T-helper 2 cell (primary cell): ENCODE measurements around the gene BTBD9.

Experiments used
- DNase-seq, 5 experiments: peaks; one replicate each; pipeline versions ENCODE4 v3.0.0 to v3.0.0-alpha.2; 2012 to 2022

The BTBD9 gene

DNA sequence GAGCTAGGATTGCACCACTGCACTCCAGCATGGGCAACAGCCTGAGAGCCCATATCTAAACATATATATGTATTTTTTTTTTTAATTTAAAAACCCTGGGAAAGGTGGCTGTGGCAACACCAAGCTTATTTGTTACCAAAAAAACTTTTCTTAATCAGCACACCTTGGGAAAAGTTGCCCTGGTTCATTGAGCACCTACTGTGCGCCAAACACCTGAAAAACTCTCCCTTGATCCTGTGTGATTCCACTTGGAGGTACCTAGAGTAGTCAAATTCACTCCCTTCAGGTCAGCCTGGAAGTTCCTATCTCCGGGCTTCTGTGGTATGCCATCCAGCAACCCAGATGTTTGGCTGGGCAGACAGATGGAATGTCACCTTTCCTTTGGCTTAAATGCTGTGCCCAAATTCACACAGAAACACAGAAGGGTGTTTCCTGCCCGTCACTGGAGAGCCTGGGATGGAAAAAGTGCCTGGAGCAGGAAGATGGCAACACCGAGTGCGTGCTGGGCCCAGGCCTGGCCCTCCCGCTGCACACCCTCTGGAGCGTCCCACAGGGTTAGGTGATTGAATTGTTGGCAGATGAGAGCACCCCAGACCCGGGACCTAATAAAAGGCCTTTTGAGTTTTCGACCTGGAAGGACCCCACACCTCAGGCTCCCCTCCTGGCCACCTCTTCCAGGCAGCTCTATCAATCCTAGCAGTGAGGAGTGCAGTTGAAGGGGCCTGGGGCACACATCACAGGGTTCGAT lies 482.7 kb downstream of the BTBD9 start:
- no peak for DNase-seq

- no peak for DNase-seq
Observed at GRCh38 chr6:38155621-38156204, 484.0 kb downstream of the BTBD9 start.

GRCh38 chr6:38155144-38155543 lies 484.6 kb downstream of the BTBD9 start:
- no peak for DNase-seq

DNA sequence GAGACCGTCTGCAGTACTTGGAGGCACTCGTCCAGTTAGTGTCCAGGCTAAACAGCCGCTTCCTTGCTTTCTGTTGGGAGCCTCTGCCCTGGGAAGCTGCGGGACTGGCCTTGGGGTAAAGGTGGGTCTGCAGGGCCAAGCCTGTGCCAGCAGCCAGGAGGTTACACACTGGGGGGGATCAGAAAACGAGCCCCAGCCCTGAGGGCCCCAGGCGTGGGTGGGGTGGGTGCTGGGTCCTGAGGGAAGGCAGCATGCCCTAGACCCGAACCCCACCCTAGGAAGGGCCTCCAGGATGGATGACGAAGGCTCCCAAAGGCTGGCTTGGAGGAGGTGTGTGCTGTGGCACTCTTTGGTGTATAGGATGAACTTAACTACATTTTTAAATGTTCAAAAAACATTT lies 485.0 kb downstream of the BTBD9 start:
- DNase-seq: no peak

DNA sequence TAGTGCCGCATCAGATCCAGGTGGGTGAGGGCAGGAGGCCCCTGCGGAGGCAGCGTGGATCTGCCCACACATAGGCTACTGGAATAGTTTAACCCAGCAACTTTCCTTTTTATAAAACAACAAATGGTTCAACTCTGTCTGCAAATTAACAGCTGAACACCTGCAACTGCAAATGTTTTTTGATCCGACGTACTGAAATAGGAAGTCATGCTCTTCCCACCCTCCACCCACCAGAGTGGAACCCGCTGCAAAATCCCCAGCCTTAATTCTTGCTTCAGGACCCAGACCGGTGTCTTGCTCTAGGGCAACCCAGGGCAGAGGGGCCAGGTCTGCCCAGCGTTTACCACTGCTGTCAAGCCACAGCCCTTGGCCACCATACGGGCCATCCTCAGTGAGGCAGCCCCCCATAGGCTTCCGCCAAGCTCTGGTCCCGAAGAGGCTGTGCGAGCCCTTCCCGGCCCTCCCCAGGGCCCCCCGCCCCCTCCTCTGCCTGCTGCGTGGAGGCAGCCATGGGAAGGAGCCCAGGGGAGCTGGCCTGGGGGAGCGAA lies 485.9 kb downstream of the BTBD9 start:
- DNase-seq: no peak

GRCh38 chr6:38153076-38153797 lies 486.5 kb downstream of the BTBD9 start:
- DNase-seq: no peak

GRCh38 chr6:38152620-38153019 lies 487.1 kb downstream of the BTBD9 start:
- DNase-seq: no peak

DNA sequence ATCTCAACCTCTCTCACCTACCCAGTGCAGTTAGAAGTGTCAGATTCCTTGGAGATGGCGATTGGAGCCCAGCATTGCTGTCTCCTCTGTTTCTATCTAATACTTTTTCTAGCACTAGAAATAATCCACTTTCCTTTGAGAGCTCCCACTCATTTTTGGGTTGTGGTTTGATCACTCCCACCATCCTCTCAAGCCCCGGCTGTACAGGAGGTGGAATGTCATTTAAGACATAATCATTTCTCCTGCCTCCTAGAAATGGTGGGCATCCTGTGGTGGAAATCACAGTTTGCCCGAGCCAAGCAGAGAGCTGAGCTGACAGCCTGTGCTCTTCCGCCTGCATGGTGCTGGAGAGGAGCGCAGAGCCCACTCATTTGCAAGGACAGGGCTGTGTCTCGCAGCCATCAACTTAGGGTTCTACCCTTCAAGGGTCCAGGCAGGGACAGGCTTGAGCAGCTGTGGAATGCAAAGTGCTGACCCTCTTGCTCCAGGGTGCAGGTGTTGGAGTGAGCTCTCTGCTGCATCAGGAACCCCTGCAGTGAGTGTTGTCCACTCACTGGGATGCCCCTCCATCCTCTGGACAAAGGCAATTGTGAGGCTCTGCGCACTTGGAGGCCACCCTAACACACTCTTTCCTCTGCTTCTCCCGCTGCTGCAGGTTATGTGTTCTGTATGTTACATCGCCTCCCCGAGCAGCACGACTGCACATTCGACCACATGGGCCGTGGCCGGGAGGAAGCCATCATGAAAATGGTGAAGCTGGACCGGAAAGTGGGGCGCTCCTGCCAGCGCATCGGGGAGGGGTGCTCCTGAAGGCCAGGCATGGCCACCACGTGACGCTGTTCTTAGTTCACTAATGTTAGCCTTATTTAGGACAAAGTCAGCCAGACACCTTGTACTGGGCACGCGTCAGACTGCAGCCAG lies 487.9 kb downstream of the BTBD9 start:
- no peak for DNase-seq

DNA sequence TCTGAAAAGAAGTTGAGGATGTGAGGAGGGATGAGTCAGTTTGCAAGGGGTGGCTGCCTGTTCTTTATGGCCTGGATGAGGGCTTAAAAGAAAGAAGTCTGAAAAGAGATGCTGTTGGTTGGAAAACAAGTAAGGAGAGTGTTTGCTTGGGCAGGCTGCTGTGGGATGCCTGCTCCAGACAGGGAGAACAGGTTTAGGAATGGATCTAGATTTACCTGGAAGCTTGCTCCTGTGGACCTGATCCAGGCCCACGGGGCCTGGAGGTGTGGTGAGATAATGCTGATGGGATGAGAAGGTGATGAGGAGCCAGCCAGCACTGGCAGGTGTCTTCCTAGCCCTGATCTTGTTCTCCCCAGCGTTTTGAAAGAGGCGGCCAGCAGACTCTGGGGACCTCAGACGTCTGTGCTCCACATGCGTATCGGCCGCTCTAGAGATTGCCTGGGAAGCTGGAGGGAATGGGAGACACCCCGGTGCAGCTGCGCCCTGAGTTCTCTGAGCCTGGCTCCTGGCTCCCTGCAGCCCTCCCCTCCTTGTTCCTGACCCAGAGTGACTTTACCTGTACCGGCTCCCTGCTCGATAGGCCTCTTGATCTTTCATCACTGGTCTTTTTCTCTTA lies 488.9 kb downstream of the BTBD9 start:
- no peak for DNase-seq

DNA sequence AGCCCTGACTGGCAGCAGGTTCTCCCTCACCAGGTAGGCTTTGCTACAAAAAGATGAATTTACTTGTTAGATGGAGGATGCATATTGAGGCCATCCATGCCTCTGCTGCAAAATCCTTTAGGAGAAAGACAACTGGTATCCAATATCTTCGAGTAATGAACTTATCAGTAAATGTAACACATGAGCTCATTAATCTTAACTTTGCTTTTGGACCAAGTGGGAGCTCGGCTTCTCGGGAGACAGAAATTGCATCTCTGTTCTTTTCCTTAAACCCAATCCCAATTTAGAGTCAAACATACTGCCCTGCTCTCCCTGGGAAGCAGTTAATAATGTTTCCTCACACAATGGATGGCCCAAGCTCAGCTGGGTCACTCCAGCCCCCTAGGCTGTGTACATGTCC lies 489.7 kb downstream of the BTBD9 start:
- DNase-seq: no peak

- no peak for DNase-seq
Observed at GRCh38 chr6:38149531-38149930, 490.2 kb downstream of the BTBD9 start.

- no peak for DNase-seq
Observed at GRCh38 chr6:38148606-38149005, 491.1 kb downstream of the BTBD9 start.

- DNase-seq: no peak
Observed at GRCh38 chr6:38146734-38147027, 493.0 kb downstream of the BTBD9 start.

DNA sequence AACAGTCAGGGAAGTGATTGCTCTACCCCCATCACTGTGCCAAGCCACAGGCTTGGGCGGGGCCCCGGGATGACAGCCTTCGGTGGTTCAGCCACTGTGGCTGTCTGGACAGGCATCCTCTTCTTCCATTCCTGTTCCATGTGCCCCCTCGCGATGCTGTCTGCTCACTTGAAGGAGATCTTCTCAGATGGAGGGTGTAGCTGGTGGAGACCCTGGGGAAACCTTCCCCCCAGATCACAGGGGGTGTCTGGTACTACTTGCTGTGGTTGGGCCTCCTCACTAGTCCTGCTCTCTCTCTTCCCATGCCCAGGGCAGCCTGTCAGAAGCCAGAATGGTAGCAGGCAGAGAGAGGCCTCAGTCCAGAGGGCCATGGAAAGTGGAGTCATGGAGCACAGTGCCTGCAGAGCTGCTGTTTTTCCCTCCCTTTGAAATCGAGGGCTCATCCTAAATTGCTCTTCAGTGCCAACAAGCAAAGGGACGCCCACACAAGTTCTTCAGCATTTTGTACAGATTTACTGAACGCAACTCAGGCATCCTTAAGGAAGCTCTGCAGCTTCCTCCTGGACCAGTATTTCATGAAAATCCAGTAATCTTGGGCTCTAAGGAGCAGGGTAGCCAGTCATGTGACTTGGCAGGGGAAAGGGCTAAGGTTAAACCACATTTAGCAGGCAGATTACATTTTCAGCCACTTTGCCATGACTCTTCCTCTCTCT lies 493.6 kb downstream of the BTBD9 start:
- DNase-seq: no peak

- no peak for DNase-seq
Observed at GRCh38 chr6:38144365-38144945, 495.3 kb downstream of the BTBD9 start.

- DNase-seq: no peak
Observed at GRCh38 chr6:38143191-38144150, 496.3 kb downstream of the BTBD9 start.

- no peak for DNase-seq
Observed at GRCh38 chr6:38142178-38142902, 497.4 kb downstream of the BTBD9 start.

- no peak for DNase-seq
Observed at GRCh38 chr6:38141716-38142115, 498.0 kb downstream of the BTBD9 start.

DNA sequence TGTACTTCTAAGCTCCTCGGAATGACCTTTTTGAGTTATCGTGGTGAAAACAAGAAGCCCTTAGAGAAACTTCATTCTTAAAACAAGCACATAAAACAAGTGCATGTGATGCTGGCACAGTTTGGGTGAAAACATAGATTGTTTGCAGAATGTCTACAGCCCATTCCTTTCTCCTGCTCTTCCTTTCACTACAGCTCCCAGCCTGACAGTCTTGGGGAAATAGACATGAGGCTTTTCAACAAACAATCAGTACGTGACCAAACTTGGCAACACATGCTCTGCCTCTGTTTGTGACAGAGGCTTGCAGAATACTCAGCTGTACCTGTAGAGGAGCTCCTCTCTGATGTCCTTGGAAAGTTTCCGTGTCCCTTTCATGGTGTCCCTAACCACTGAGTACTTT lies 498.6 kb downstream of the BTBD9 start:
- DNase-seq: no peak
